Bronchial epithelial cell (primary cell): Measurements from ENCODE around the gene TMED7. TPM values are rescaled to one million over a fixed set of nuclear protein-coding genes. Genes with fewer than 3 reads are reported as not detected.
A peak's percentile ranks its signal among the peaks of the same experiment; 100 is the strongest.

ENCODE experiments used
- DNase-seq: peaks from one replicate; pipeline ENCODE4 v3.0.0-alpha.2; 2010; ENCODE audit warnings: low read depth
- FAIRE-seq: peaks from 2 replicates; lab custom pipeline; 2011; peaks lifted over from hg19 to GRCh38; lab: Jason Lieb, UNC
- H3K27me3 ChIP-seq: 2 replicates; pipeline ENCODE4 v1.5.1; 2011; ENCODE audit warnings: low read length; ENCODE audit not compliant: control insufficient read depth, insufficient read depth
- H3K36me3 ChIP-seq: 2 replicates; pipeline ENCODE4 v1.5.1; 2011; ENCODE audit warnings: low read length; ENCODE audit not compliant: control insufficient read depth, insufficient read depth
- H3K4me3 ChIP-seq: 2 replicates; pipeline ENCODE4 v1.5.1; 2011; ENCODE audit warnings: mild to moderate bottlenecking, low read depth, low read length, control low read depth
- CTCF ChIP-seq: IDR thresholded peaks from 2 replicates; pipeline ENCODE4 v1.5.1; 2011; ENCODE audit warnings: mild to moderate bottlenecking, moderate library complexity, low read length, control low read depth, inconsistent platforms; ENCODE audit not compliant: insufficient read depth, severe bottlenecking
- total RNA-seq: library from RNA; depleted of rRNA; stranded (reverse); fragments of >200 nt; gene quantifications from 2 replicates; pipeline ENCODE4 v1.2.1, GENCODE V29; 2014

The TMED7 gene
- total RNA-seq, 1 donor from 2014 or later, result 102 TPM

DNA sequence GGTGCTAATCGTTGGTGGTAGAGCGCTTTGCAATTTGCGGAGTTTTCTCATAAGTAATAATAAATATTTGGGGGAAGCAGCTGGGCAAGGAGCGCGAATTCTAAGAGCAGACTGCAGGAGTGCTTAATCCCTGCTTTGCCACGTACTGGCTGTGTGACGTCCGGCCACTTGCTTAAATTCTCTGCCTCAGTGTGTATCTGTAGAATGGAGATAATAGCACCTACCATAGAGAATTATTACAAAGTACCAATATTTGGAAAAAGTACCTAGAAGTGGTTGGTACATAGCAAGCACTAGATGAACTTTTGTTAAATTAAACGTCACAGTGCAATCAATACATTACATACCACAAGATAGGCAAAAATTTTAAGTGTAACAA lies 598 bp upstream of the TMED7 start:
- TF ChIP-seq CTCF, result no peak
- Histone ChIP-seq H3K27me3 (no peaks in the 10 kb centered on the region), H3K36me3 (no peaks in the 10 kb centered on the region), H3K4me3 (peak overlapping the region; percentile 86)
- FAIRE-seq, result no peak
- DNase-seq, result no peak

GRCh38 chr5:115624994-115625393 lies 842 bp downstream of the TMED7 start:
- H3K27me3 ChIP-seq, result no peaks in the 10 kb centered on the region
- peak overlapping the region; percentile 86 for H3K4me3 ChIP-seq
- no peak for FAIRE-seq
- TF ChIP-seq CTCF, result no peak
- DNase-seq, result no peak
- H3K36me3 ChIP-seq, result no peaks in the 10 kb centered on the region

DNA sequence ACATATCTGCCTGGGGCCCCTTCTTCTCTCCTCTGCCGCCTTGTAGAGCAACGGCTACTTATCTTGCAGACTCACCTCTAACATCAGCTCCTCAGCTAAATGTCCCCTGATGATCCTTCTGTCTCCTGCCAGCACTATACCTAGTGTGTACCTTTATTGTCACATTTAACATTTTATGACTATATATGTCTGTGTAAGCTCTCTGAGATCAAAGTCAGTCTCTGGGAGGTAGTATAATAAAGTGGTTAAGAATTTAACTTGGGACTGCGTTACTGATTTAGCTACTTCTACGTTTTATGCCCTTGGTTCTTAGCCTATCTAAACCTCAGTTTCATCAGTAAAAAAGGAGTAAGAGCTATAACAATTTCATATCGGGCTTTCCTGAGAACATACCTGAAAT lies 2.2 kb downstream of the TMED7 start:
- H3K27me3 ChIP-seq, result no peaks in the 10 kb centered on the region
- H3K36me3 ChIP-seq, result no peaks in the 10 kb centered on the region
- no peak for TF ChIP-seq CTCF
- no peak overlapping the region for H3K4me3 ChIP-seq
- DNase-seq, result no peak
- no peak for FAIRE-seq

- FAIRE-seq, result no peak
- DNase-seq, result no peak
- peaks cover 2% of the 10 kb centered on the region for H3K36me3 ChIP-seq
- H3K27me3 ChIP-seq, result no peaks in the 10 kb centered on the region
- no peak overlapping the region for H3K4me3 ChIP-seq
- no peak for TF ChIP-seq CTCF
These were observed 4.4 kb downstream of the TMED7 start for GRCh38 chr5:115621365-115621900.

DNA sequence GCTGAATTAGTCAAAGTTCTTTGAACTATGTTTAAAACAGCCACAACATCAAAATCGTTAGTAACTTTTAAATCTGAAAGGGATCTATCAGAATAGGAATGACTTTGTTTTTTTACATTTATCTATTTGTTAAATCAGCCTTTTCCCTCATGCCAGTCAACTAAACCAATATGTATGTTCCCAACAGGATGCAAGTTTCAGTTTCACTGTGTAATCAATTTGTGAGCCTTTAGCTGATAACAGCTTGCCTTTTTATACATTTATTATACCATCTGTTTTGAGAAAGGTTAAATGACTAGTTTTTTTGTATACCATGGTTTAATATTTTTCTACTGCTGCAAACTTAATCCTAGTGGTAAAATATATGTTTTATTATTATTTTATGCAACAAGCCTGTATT lies 8.9 kb downstream of the TMED7 start:
- DNase-seq (no peak), FAIRE-seq (no peak)
- H3K27me3 ChIP-seq, result no peaks in the 10 kb centered on the region
- no peak overlapping the region for H3K4me3 ChIP-seq
- peaks cover 4% of the 10 kb centered on the region for H3K36me3 ChIP-seq
- no peak for TF ChIP-seq CTCF

GRCh38 chr5:115616472-115616871 lies 9.4 kb downstream of the TMED7 start:
- Histone ChIP-seq H3K4me3 (no peak overlapping the region), H3K27me3 (no peaks in the 10 kb centered on the region), H3K36me3 (peaks cover 4% of the 10 kb centered on the region)
- FAIRE-seq, result no peak
- no peak for TF ChIP-seq CTCF
- DNase-seq, result no peak
